GM08714 (cell line): Measurements from ENCODE around the gene SCFD1.

Experiments
- H3K4me3 ChIP-seq: fragments of 200-500 bp; sonication (Bioruptor generic); 2 replicates; pipeline ENCODE4 v1.5.1; 2014; ENCODE audit warnings: mild to moderate bottlenecking, low read length, inconsistent platforms
- ZNF274 ChIP-seq: IDR thresholded peaks from 2 replicates; pipeline ENCODE4 v1.6.1; 2012; ENCODE audit warnings: mild to moderate bottlenecking, low read depth, low read length

SCFD1 gene

GRCh38 chr14:30751646-30752416 is 129.7 kb downstream of the SCFD1 start:
- no peak for TF ChIP-seq ZNF274

DNA sequence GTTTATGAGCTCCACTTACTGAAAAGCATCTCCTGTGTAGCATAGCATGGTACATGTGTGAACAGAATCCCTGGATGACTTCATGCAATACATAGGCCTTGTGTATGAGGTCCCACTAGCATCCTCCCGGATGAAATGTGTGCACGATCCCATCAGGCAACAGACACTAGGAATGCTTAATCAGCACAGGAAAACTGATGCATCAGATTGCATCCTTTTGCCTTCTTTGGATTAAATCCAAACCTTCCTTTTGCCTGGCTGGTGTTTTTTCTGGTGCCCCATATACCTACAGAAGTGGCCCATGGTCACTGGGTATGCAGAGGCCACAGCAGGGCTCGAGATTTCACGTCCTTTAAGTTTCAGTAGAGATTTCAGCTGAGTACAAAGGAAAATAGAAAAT is 131.3 kb downstream of the SCFD1 start:
- H3K4me3 ChIP-seq, result no peak overlapping the region
- TF ChIP-seq ZNF274, result no peak

More at GRCh38 chr14:30751646-30752416, 129.7 kb downstream of the SCFD1 start:
- no peak overlapping the region for H3K4me3 ChIP-seq

DNA sequence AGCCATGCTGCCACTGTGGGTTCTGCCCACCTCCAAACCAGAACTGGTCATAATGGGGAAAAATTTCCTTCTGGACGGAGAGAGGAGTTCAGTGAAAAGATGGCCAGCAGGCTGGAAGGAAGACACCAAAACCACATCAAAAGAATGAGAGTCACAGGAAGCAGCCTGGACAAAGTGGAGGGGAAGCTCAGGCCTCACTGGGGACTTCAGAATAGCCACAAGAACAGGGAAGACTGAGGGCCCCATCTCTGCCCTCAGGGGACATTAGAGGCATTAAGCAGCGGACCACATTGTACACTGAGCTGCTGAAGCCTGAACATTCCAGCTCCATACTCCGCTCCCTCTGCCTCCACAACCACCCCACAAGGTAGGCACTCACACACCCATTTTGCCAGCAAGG is 132.7 kb downstream of the SCFD1 start:
- TF ChIP-seq ZNF274, result no peak
- no peak overlapping the region for H3K4me3 ChIP-seq

DNA sequence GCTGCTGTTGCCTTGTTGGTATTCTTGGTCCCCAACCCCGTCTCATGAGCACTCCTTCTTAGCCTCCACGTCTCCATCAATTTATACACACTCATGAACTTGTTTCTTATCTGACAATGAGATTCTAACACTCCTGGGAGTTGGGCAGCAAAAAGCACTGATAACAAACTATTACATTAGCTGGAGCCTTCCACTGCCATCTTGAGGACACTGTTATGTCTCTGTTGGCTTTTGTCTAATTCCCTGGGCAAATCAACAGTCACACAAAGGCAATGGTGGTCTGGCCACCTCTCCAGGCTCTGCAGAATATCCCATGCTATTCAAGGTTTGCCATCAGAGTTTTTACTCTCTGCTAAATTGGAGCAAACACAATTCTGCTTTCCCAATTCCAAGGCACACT is 134.5 kb downstream of the SCFD1 start:
- H3K4me3 ChIP-seq, result no peak overlapping the region
- no peak for TF ChIP-seq ZNF274

DNA sequence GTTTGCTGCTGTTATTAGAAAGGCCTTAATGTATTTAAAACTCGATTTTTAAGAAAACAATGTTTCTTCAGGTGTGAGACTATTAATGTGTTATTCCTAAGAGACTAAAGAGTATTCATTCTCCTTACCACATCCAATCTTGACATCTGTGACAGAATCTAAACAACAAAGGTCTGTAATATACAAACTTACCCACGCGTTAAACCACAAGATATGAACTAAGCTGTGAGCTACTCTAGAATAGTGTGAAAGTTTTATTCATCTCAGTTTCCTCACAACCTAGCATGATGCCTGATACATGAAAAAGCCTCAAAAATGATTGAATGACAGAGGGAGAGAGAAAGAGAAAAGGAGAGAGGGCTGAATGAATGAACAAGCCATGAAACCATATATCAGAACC is 135.0 kb downstream of the SCFD1 start:
- no peak for TF ChIP-seq ZNF274

GRCh38 chr14:30759172-30760125 is 137.3 kb downstream of the SCFD1 start:
- no peak overlapping the region for H3K4me3 ChIP-seq
- TF ChIP-seq ZNF274, result no peak

More for the DNA sequence above, 135.0 kb downstream of the SCFD1 start:
- H3K4me3 ChIP-seq, result no peak overlapping the region

DNA sequence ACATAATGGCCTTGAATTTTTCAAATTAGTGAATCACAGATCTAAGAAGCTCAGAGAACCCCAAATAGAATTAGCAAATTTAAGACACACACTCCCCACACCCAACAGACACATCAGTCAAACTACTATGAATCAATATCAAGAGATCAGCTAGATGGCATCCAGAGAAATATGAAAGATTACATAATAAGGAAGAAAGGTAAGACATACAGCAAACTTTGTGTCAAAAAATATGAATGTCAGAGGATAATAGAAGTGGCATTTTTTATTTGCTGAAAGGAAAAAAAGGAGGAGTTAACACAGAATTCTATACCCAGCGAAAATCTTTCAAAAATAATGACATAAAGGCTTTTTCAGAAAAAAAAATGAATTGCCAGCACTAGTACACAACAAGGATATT is 141.8 kb downstream of the SCFD1 start:
- no peak for TF ChIP-seq ZNF274
- H3K4me3 ChIP-seq, result no peak overlapping the region

DNA sequence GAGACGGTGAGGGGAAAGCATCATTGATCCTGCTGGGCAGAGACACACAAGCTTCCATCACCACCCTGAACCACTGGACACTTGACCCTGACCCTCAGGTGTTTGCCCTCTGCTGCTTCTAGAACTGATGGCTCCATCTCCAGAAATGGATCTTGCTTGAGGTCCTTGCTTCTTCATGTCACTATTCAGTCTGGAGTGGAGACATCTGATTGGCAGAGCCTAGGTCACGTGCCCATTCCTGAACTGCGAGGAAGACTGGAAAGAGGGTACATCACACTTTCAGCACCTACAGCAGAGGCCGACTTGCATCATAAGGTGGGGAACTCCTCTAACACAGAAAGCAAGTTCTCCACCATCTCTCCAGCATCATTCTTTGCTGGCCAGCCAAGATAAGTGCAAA is 145.5 kb downstream of the SCFD1 start:
- H3K4me3 ChIP-seq, result no peak overlapping the region
- TF ChIP-seq ZNF274, result no peak

GRCh38 chr14:30768791-30769190 is 146.7 kb downstream of the SCFD1 start:
- no peak overlapping the region for H3K4me3 ChIP-seq
- TF ChIP-seq ZNF274, result no peak

- no peak for TF ChIP-seq ZNF274
Measured at GRCh38 chr14:30770376-30770775, 148.3 kb downstream of the SCFD1 start.

DNA sequence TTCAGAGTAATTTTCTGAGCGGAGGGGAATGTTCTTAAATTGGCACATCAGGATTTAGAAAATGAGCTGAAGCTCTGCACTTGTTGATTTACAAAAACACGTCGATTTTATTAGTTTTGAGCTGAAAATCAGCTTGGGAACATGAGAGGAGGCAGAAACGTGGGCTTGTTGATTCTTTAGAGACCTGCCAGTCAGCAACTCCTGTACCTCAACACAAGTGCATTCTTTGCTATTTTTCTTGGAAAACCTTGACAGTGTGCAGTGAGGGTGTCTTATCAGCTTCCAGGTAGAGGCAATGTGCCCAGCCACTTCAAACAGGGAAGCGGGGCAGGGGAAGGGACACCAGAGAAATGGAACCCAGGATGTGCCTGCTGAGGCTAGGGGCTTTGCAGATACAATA is 149.5 kb downstream of the SCFD1 start:
- no peak overlapping the region for H3K4me3 ChIP-seq
- no peak for TF ChIP-seq ZNF274

More at GRCh38 chr14:30770376-30770775, 148.3 kb downstream of the SCFD1 start:
- H3K4me3 ChIP-seq, result no peak overlapping the region

GRCh38 chr14:30779210-30779609 is 157.1 kb downstream of the SCFD1 start:
- no peak overlapping the region for H3K4me3 ChIP-seq
- no peak for TF ChIP-seq ZNF274
